ENCODE data around the gene NKIRAS1.

DNA sequence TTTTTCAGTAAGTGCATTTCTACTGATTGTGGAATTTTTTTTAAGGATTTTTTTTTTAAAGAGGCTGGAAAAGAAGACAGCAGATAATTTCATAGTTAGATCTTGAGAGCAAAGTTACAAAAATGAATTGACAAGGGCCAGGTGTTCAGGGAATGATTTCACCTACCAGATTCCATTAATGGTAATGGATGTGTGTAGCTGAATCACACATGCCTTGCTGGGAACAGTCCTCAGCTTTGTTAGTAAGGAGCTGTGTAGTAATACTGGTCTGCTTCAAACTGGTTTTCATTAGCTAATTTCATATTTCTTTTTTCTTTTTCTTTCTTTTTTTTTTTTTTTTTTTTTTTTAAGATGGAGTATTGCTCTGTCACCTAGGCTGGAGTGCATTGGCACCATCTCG, 44.3 kb upstream of the NKIRAS1 start:
- TF ChIP-seq, protein P1, sequence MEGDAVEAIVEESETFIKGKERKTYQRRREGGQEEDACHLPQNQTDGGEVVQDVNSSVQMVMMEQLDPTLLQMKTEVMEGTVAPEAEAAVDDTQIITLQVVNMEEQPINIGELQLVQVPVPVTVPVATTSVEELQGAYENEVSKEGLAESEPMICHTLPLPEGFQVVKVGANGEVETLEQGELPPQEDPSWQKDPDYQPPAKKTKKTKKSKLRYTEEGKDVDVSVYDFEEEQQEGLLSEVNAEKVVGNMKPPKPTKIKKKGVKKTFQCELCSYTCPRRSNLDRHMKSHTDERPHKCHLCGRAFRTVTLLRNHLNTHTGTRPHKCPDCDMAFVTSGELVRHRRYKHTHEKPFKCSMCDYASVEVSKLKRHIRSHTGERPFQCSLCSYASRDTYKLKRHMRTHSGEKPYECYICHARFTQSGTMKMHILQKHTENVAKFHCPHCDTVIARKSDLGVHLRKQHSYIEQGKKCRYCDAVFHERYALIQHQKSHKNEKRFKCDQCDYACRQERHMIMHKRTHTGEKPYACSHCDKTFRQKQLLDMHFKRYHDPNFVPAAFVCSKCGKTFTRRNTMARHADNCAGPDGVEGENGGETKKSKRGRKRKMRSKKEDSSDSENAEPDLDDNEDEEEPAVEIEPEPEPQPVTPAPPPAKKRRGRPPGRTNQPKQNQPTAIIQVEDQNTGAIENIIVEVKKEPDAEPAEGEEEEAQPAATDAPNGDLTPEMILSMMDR (IDR thresholded peaks at IDR 0.05), result no peak
- TF ChIP-seq EZH2 (IDR thresholded peaks at IDR 0.05), result no peak

Data from neural progenitor cell (in vitro differentiated cells).